BLaER1 (cell line): ENCODE measurements around the gene ZFYVE27.

ENCODE experiments used
- H3K27ac ChIP-seq: shearing (Covaris generic); formaldehyde crosslinking; 2 replicates; pipeline ENCODE4 v1.8.1; 2022
- H3K27me3 ChIP-seq: shearing (Covaris generic); formaldehyde crosslinking; 2 replicates; pipeline ENCODE4 v1.8.1; 2022
- H3K36me3 ChIP-seq: shearing (Covaris generic); formaldehyde crosslinking; 2 replicates; pipeline ENCODE4 v1.8.1; 2022
- H3K4me1 ChIP-seq: shearing (Covaris generic); formaldehyde crosslinking; 2 replicates; pipeline ENCODE4 v1.8.1; 2022
- H3K4me2 ChIP-seq: shearing (Covaris generic); formaldehyde crosslinking; 2 replicates; pipeline ENCODE4 v1.8.1; 2022
- H3K4me3 ChIP-seq: shearing (Covaris generic); formaldehyde crosslinking; 2 replicates; pipeline ENCODE4 v1.8.1; 2022
- H3K9ac ChIP-seq: shearing (Covaris generic); formaldehyde crosslinking; 2 replicates; pipeline ENCODE4 v1.8.1; 2022
- H3K9me3 ChIP-seq: shearing (Covaris generic); formaldehyde crosslinking; 2 replicates; pipeline ENCODE4 v1.8.1; 2022
- H4K20me1 ChIP-seq: shearing (Covaris generic); formaldehyde crosslinking; 2 replicates; pipeline ENCODE4 v1.8.1; 2022
- Cebpa-rat ChIP-seq: shearing (Covaris generic); IDR thresholded peaks from 2 replicates; pipeline ENCODE4 v1.8.1; 2022

Gene ZFYVE27

DNA sequence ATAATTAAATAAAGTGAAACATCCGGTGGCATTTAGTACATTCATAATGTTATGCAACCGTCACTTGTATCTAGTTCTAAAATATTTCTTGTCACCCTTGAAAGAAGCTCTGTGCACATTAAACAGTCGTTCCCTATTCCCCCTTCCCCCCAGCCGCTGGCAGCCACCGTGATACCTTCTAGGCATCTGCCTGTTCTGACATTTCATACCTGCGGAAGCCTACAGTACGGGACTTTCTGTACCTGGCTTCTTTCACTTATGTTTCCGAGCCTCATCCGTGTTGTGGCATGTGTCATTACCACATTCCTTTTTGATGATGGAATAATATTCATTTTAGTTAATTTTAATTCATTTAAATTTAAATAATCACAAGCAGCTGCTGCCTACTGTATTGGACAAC is 48.8 kb downstream of the ZFYVE27 start:
- Histone ChIP-seq H3K4me2 (no peak overlapping the region), H3K36me3 (no peaks in the 10 kb centered on the region), H3K4me1 (peaks cover 36% of the 10 kb centered on the region), H3K4me3 (no peak overlapping the region), H4K20me1 (no peaks in the 10 kb centered on the region), H3K9ac (no peak overlapping the region), H3K9me3 (no peaks in the 10 kb centered on the region), H3K27ac (no peak overlapping the region), H3K27me3 (no peaks in the 10 kb centered on the region)
- TF ChIP-seq Cebpa-rat = no peak

DNA sequence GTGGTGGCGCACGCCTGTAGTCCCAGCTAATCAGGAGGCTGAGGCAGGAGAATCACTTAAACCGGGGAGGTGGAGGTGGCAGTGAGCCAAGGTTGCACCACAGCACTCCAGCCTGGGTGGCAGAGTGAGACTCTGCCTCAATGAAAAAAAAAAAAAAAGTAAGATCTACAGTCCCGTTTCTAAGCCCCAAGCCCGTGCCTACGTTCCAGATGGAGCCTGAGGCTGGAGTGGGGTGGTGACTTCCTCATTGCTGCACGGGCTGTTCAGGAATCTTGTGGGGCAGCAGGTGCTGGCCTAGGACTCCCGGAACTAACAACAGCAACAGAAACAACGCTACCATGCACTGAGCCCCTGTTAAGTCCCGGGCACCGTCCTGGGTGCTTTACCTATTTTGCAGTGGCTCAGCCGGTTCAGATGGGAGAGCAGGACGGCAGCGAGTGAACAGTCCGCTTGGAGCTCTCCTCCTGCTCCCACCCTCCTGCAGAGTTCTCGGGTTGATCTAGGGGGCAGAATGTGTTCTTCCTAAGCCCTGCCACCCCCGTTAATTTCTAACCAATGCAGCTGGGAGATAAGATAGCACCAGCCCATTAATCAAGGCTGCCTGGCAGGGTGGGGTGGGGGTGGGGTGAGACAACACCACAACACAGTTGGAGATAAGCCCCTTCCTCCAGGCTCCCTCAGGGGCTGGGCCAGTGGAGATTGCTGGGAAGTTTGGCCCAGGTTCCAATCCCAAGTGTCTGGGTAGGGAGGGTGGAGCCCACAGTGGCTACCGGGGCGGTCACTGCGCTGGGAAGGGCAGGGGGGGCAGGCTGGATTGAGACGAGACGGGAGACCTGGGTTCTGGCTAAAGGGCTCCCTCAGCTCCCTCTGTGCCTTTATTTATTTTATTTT is 51.9 kb downstream of the ZFYVE27 start:
- no peak for TF ChIP-seq Cebpa-rat
- H3K4me1 ChIP-seq = peaks cover 18% of the 10 kb centered on the region
- H3K4me3 ChIP-seq = no peak overlapping the region
- no peaks in the 10 kb centered on the region for H4K20me1 ChIP-seq
- H3K36me3 ChIP-seq = no peaks in the 10 kb centered on the region
- H3K9me3 ChIP-seq = no peaks in the 10 kb centered on the region
- H3K9ac ChIP-seq = no peak overlapping the region
- H3K27ac ChIP-seq = no peak overlapping the region; the same call in 1 of the 2 replicates
- H3K4me2 ChIP-seq = peak overlapping the region; percentile 56
- no peaks in the 10 kb centered on the region for H3K27me3 ChIP-seq

DNA sequence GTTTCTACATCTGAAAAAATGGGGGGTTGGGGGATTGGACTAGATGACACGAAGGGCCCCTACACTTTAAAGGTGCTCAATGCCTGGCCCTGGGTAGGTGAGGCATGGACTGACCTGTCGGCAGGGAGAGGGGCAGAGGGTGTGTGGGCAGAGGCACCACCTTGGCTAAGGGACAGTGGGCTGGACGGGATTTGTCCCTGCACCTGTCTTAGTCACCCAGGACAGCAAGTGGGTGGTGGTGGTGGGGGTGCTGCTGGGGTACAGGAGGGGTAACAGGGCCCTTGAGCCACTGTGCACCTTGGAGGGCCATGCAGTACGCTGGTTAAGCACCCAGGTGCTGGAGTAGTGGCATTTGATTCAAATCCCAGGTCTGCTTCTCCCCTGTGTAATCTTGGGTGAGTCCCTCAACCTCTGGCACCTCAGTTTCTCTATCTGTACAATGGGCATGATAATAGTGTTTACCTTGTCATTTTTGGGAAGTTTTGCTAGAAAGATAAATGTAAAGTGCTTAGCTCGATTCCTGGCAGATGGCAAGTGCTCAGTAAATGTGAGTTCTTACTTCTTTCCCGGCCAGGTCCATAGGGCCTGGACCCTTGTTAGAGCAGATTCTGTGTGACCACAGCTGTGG is 53.0 kb downstream of the ZFYVE27 start:
- no peaks in the 10 kb centered on the region for H3K27me3 ChIP-seq
- H3K9ac ChIP-seq = no peak overlapping the region
- H3K4me1 ChIP-seq = peaks cover 18% of the 10 kb centered on the region
- no peak overlapping the region for H3K4me2 ChIP-seq
- no peaks in the 10 kb centered on the region for H3K36me3 ChIP-seq
- H3K27ac ChIP-seq = no peak overlapping the region
- TF ChIP-seq Cebpa-rat = no peak
- H3K9me3 ChIP-seq = no peaks in the 10 kb centered on the region
- H3K4me3 ChIP-seq = no peak overlapping the region
- no peaks in the 10 kb centered on the region for H4K20me1 ChIP-seq

DNA sequence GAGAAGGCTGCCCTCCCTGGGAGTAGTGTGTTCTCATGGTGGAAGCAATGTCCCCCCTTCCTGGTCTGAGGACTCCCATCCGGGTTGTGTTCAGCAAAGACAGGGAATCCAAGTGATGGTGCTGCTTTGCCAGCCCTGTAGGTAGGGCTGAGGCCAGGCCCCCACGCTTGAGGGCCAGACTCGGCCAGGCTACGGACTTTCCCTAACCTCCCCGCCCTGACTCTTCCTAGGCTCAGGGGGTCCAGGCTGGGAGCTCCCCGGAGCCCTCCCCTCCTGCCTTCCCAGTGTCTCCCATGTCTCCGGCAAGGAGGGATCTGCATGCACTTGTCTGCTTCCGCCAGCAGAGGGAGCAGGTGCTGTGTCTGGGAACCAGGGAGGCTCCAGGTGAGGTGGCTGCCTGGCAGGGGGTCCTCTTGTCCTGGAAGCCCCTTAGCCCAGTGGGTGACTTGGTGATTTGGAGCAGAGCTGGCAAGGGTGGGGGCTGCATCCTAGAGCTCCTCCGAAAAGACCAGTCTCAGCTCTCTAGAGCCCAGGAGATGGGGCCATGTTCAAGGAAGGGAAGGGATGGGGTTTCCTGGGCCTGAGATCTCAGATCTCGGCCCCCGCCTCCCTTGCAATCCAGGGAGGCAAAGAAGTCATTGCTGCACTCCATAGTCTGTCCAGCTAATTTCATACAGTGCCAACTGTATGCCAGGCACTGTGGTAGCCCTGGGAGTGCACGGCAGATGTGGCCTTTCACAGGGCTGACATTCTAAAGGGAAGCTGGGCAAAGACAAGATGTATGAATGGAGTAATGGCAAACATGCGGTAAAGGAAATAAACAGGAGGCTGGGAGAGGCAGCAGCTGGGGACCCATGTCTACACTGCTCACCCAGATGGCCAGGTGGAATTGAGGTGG is 55.1 kb downstream of the ZFYVE27 start:
- no peak overlapping the region for H3K9ac ChIP-seq
- no peaks in the 10 kb centered on the region for H3K9me3 ChIP-seq
- peaks cover 25% of the 10 kb centered on the region for H3K4me1 ChIP-seq
- no peak for TF ChIP-seq Cebpa-rat
- H3K27me3 ChIP-seq = no peaks in the 10 kb centered on the region
- no peaks in the 10 kb centered on the region for H4K20me1 ChIP-seq
- no peaks in the 10 kb centered on the region for H3K36me3 ChIP-seq
- no peak overlapping the region for H3K4me2 ChIP-seq
- no peak overlapping the region for H3K27ac ChIP-seq
- no peak overlapping the region for H3K4me3 ChIP-seq

DNA sequence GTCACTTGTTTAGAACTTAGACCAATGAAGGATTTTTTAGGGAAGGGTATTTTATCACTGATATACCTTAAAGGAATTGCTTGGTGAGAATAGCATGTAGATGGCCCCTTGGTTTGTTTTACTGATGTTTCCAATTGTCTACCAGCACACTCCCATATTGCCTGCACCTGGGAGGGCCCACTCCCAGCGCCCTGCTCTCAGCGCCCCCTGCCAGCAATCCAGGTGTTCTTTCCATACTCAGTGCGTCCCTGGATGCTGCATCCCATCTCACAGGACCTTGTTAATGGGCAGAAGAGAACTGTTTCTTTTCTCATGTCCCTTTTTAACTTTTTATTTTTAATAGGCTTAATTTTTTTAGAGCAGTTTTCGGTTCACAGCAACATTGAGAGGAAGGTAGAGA is 59.0 kb downstream of the ZFYVE27 start:
- Histone ChIP-seq H3K9me3 (peaks cover 15% of the 10 kb centered on the region), H3K27ac (no peak overlapping the region), H3K4me1 (peaks cover 13% of the 10 kb centered on the region), H4K20me1 (no peaks in the 10 kb centered on the region), H3K4me3 (no peak overlapping the region), H3K36me3 (no peaks in the 10 kb centered on the region), H3K27me3 (no peaks in the 10 kb centered on the region), H3K4me2 (no peak overlapping the region), H3K9ac (no peak overlapping the region)
- no peak for TF ChIP-seq Cebpa-rat

DNA sequence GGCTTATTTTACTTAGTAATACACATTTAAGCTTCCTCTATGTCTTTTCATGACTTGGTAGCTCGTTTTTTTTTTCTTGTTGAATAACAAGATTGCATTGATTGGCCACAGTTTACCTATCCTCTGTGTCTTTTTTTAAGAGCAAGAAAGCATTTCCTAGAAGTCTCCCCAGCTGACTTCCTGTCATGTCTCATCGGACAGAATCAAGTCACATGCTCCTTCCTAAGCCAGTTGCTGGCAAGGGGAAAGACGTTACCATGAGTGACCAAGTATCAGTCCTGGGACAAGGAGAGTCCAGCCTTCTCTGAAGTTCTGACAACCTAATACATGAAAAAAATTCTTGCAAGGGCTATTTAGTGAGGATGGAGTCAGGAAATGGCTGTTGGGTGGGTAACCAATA is 59.7 kb downstream of the ZFYVE27 start:
- Histone ChIP-seq H3K4me3 (no peak overlapping the region), H3K9me3 (peaks cover 15% of the 10 kb centered on the region), H4K20me1 (no peaks in the 10 kb centered on the region), H3K9ac (no peak overlapping the region), H3K4me2 (peak overlapping the region; percentile 21), H3K4me1 (peaks cover 13% of the 10 kb centered on the region), H3K27me3 (no peaks in the 10 kb centered on the region), H3K27ac (no peak overlapping the region), H3K36me3 (no peaks in the 10 kb centered on the region)
- no peak for TF ChIP-seq Cebpa-rat

DNA sequence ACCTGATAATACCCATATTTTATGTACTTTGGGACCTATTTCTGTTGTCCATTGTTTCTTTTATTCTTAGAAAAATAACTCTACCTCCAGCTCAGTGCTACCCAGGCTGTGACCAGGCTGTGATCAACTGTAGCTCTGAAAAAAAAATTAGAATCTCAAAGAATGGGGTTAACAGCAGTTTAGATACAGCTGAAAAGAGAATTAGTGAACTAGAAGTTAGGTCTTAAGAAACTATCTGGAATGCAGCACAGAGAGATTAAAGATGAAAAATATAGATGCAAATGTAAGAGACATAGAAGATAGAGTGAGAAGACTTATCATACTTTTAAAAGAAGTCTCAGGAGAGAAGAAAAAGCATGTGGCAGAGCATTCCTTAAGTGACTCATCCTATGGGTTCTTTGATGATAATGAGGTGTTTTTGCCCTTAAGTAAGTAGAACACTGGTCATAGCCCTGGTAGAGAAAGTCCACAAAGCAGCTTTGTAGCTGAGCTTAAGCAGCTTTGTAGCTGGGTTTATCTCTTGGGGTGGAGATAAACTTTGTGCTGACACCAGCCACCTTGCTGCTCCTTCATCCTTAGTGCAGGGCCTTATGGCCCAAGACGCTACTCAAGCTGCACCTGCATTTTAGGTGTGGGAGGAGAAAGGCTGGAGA is 62.2 kb downstream of the ZFYVE27 start:
- Histone ChIP-seq H3K4me2 (no peak overlapping the region), H3K27ac (no peak overlapping the region), H3K9ac (no peak overlapping the region), H3K4me1 (peaks cover 7% of the 10 kb centered on the region), H4K20me1 (no peaks in the 10 kb centered on the region), H3K9me3 (peaks cover 15% of the 10 kb centered on the region), H3K36me3 (no peaks in the 10 kb centered on the region), H3K27me3 (no peaks in the 10 kb centered on the region), H3K4me3 (no peak overlapping the region)
- TF ChIP-seq Cebpa-rat = no peak

DNA sequence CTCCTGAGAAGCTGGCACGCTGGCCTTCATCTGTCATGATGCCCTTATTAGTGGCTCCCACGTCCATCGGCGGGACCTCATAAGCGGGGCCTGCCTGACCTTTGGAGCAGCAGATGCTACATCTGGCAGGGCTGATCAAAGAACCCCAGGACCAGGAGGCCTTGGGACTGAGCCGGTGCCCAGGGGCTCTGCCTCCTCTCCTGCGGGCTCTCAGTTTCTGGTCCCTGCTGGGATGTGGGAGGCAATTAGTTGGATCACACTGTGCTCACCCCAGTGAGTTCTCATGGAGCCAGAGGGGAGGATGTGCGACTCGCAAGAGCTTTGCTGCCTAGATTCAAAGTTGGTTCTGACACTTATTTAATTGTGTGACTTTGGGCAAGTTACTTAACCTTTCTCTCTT is 63.5 kb downstream of the ZFYVE27 start:
- no peaks in the 10 kb centered on the region for H4K20me1 ChIP-seq
- H3K27ac ChIP-seq = no peak overlapping the region
- H3K4me2 ChIP-seq = no peak overlapping the region
- no peaks in the 10 kb centered on the region for H3K27me3 ChIP-seq
- H3K36me3 ChIP-seq = no peaks in the 10 kb centered on the region
- TF ChIP-seq Cebpa-rat = no peak
- H3K4me3 ChIP-seq = no peak overlapping the region
- no peak overlapping the region for H3K9ac ChIP-seq
- peaks cover 15% of the 10 kb centered on the region for H3K9me3 ChIP-seq
- H3K4me1 ChIP-seq = peaks cover 7% of the 10 kb centered on the region

DNA sequence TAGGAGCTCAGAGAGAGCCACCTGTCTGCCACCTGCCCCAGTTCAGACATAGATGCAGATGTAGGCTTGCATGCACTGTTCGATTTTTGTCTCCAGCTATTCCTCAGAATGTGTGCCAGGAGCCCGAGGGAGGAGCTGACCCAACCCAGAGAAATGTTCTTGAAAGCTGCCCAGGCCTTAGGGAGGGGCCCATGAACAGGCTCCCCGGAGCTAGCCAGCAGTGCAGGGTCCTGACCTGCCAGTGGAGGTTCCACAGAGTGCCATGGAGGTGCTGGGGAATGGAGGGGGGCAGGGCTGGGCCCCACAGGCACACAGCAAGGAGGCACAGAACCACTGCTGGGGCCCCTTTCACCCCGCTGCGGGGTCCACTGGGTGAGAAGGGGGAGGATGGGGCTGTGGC is 64.5 kb downstream of the ZFYVE27 start:
- Histone ChIP-seq H3K27me3 (no peaks in the 10 kb centered on the region), H3K9ac (no peak overlapping the region), H3K4me3 (no peak overlapping the region), H3K27ac (no peak overlapping the region), H3K4me2 (no peak overlapping the region), H3K4me1 (peaks cover 5% of the 10 kb centered on the region), H3K9me3 (peaks cover 15% of the 10 kb centered on the region), H4K20me1 (no peaks in the 10 kb centered on the region), H3K36me3 (no peaks in the 10 kb centered on the region)
- TF ChIP-seq Cebpa-rat = no peak
